ENCODE measurements around the gene BTAF1.

- TF ChIP-seq CTCF (IDR thresholded peaks at IDR 0.05): no peak
- TF ChIP-seq ZFX (IDR thresholded peaks at IDR 0.05; ENCODE audit: borderline replicate concordance): no peak
These were observed 51.4 kb downstream of the BTAF1 start for GRCh38 chr10:91974960-91975359.

All from 22Rv1 (cell line).